Measurements from ENCODE around the gene ARHGAP35. TPM values are rescaled to one million over a fixed set of nuclear protein-coding genes. Genes with fewer than 3 reads are reported as not detected.
"Not testable (repeated sequence)": the region's sequence is repeated elsewhere in the genome, so short reads cannot be mapped to it uniquely, and the experiment has no call there.

Gene ARHGAP35
- total RNA-seq, 1 donor = 9.9 TPM

- H3K4me3 ChIP-seq (ENCODE audit: low read length) = no peak overlapping the region
- H3K4me1 ChIP-seq (ENCODE audit: insufficient read depth, low read length) = no peaks in the 10 kb centered on the region
- H3K9me3 ChIP-seq (ENCODE audit: low read depth, low read length) = no peaks in the 10 kb centered on the region
- H3K27me3 ChIP-seq (ENCODE audit: insufficient read depth, low read length) = no peaks in the 10 kb centered on the region
Measured at GRCh38 chr19:46875657-46876056, 14.9 kb downstream of the ARHGAP35 start.

- H3K27me3 ChIP-seq (ENCODE audit: insufficient read depth, low read length) = no peaks in the 10 kb centered on the region
- H3K4me1 ChIP-seq (ENCODE audit: insufficient read depth, low read length) = no peaks in the 10 kb centered on the region
- no peak overlapping the region for H3K4me3 ChIP-seq (ENCODE audit: low read length)
- no peaks in the 10 kb centered on the region for H3K9me3 ChIP-seq (ENCODE audit: low read depth, low read length)
Measured at GRCh38 chr19:46878613-46879375, 18.0 kb downstream of the ARHGAP35 start.

- H3K27me3 ChIP-seq (ENCODE audit: insufficient read depth, low read length) = no peaks in the 10 kb centered on the region
- no peak overlapping the region for H3K4me3 ChIP-seq (ENCODE audit: low read length)
- no peaks in the 10 kb centered on the region for H3K9me3 ChIP-seq (ENCODE audit: low read depth, low read length)
- H3K4me1 ChIP-seq (ENCODE audit: insufficient read depth, low read length) = no peaks in the 10 kb centered on the region
Measured at GRCh38 chr19:46880431-46880830, 19.6 kb downstream of the ARHGAP35 start.

GRCh38 chr19:46881092-46881491 lies 20.3 kb downstream of the ARHGAP35 start:
- Histone ChIP-seq H3K4me3 (ENCODE audit: low read length) (no peak overlapping the region), H3K27me3 (ENCODE audit: insufficient read depth, low read length) (no peaks in the 10 kb centered on the region), H3K4me1 (ENCODE audit: insufficient read depth, low read length) (no peaks in the 10 kb centered on the region), H3K9me3 (ENCODE audit: low read depth, low read length) (no peaks in the 10 kb centered on the region)

- H3K4me3 ChIP-seq (ENCODE audit: low read length) = no peak overlapping the region
- H3K27me3 ChIP-seq (ENCODE audit: insufficient read depth, low read length) = no peaks in the 10 kb centered on the region
- H3K9me3 ChIP-seq (ENCODE audit: low read depth, low read length) = no peaks in the 10 kb centered on the region
- H3K4me1 ChIP-seq (ENCODE audit: insufficient read depth, low read length) = no peaks in the 10 kb centered on the region
Measured at GRCh38 chr19:46882034-46882433, 21.2 kb downstream of the ARHGAP35 start.

GRCh38 chr19:46882751-46883150 lies 22.0 kb downstream of the ARHGAP35 start:
- H3K4me1 ChIP-seq (ENCODE audit: insufficient read depth, low read length); H3K27me3 ChIP-seq (ENCODE audit: insufficient read depth, low read length); H3K9me3 ChIP-seq (ENCODE audit: low read depth, low read length); H3K4me3 ChIP-seq (ENCODE audit: low read length): not testable (repeated sequence)

- no peaks in the 10 kb centered on the region for H3K4me1 ChIP-seq (ENCODE audit: insufficient read depth, low read length)
- no peak overlapping the region for H3K4me3 ChIP-seq (ENCODE audit: low read length)
- no peaks in the 10 kb centered on the region for H3K27me3 ChIP-seq (ENCODE audit: insufficient read depth, low read length)
- H3K9me3 ChIP-seq (ENCODE audit: low read depth, low read length) = no peaks in the 10 kb centered on the region
Measured at GRCh38 chr19:46885411-46885810, 24.6 kb downstream of the ARHGAP35 start.

- no peaks in the 10 kb centered on the region for H3K9me3 ChIP-seq (ENCODE audit: low read depth, low read length)
- no peaks in the 10 kb centered on the region for H3K27me3 ChIP-seq (ENCODE audit: insufficient read depth, low read length)
- H3K4me1 ChIP-seq (ENCODE audit: insufficient read depth, low read length) = no peaks in the 10 kb centered on the region
- H3K4me3 ChIP-seq (ENCODE audit: low read length) = no peak overlapping the region
Measured at GRCh38 chr19:46886546-46887239, 25.9 kb downstream of the ARHGAP35 start.

GRCh38 chr19:46887240-46887782 lies 26.5 kb downstream of the ARHGAP35 start:
- Histone ChIP-seq H3K4me3 (ENCODE audit: low read length) (no peak overlapping the region), H3K9me3 (ENCODE audit: low read depth, low read length) (no peaks in the 10 kb centered on the region), H3K4me1 (ENCODE audit: insufficient read depth, low read length) (no peaks in the 10 kb centered on the region), H3K27me3 (ENCODE audit: insufficient read depth, low read length) (no peaks in the 10 kb centered on the region)

- Histone ChIP-seq H3K4me3 (ENCODE audit: low read length) (no peak overlapping the region), H3K27me3 (ENCODE audit: insufficient read depth, low read length) (no peaks in the 10 kb centered on the region), H3K9me3 (ENCODE audit: low read depth, low read length) (no peaks in the 10 kb centered on the region)
Measured at GRCh38 chr19:46890423-46891170, 29.8 kb downstream of the ARHGAP35 start.

GRCh38 chr19:46892252-46893179 lies 31.7 kb downstream of the ARHGAP35 start:
- H3K4me3 ChIP-seq (ENCODE audit: low read length) = no peak overlapping the region
- peaks cover 5% of the 10 kb centered on the region for H3K4me1 ChIP-seq (ENCODE audit: insufficient read depth, low read length)
- no peaks in the 10 kb centered on the region for H3K27me3 ChIP-seq (ENCODE audit: insufficient read depth, low read length)
- no peaks in the 10 kb centered on the region for H3K9me3 ChIP-seq (ENCODE audit: low read depth, low read length)

More at GRCh38 chr19:46890423-46891170, 29.8 kb downstream of the ARHGAP35 start:
- H3K4me1 ChIP-seq (ENCODE audit: insufficient read depth, low read length) = peaks cover 5% of the 10 kb centered on the region

- H3K4me1 ChIP-seq (ENCODE audit: insufficient read depth, low read length) = peaks cover 5% of the 10 kb centered on the region
- no peaks in the 10 kb centered on the region for H3K9me3 ChIP-seq (ENCODE audit: low read depth, low read length)
- no peak overlapping the region for H3K4me3 ChIP-seq (ENCODE audit: low read length)
- no peaks in the 10 kb centered on the region for H3K27me3 ChIP-seq (ENCODE audit: insufficient read depth, low read length)
Measured at GRCh38 chr19:46896076-46896794, 35.4 kb downstream of the ARHGAP35 start.

GRCh38 chr19:46898731-46899130 lies 37.9 kb downstream of the ARHGAP35 start:
- no peaks in the 10 kb centered on the region for H3K27me3 ChIP-seq (ENCODE audit: insufficient read depth, low read length)
- no peaks in the 10 kb centered on the region for H3K4me1 ChIP-seq (ENCODE audit: insufficient read depth, low read length)
- H3K9me3 ChIP-seq (ENCODE audit: low read depth, low read length) = no peaks in the 10 kb centered on the region
- H3K4me3 ChIP-seq (ENCODE audit: low read length) = no peak overlapping the region

- H3K4me1 ChIP-seq (ENCODE audit: insufficient read depth, low read length) = no peaks in the 10 kb centered on the region
- no peaks in the 10 kb centered on the region for H3K27me3 ChIP-seq (ENCODE audit: insufficient read depth, low read length)
- H3K4me3 ChIP-seq (ENCODE audit: low read length) = no peak overlapping the region
- no peaks in the 10 kb centered on the region for H3K9me3 ChIP-seq (ENCODE audit: low read depth, low read length)
Measured at GRCh38 chr19:46900341-46900740, 39.5 kb downstream of the ARHGAP35 start.
